ENCODE results near the gene NBEAL2. TPM values are rescaled to one million over a fixed set of nuclear protein-coding genes. Genes with fewer than 3 reads are reported as not detected.

NBEAL2 gene
- total RNA-seq, 4 donors from 2014 or later: 317 to 865 (median 347) TPM

GRCh38 chr3:46957092-46957820 lies 22.2 kb upstream of the NBEAL2 start:
- no peaks in the 10 kb centered on the region for H3K36me3 ChIP-seq
- peaks cover 79% of the 10 kb centered on the region for H3K4me1 ChIP-seq
- H3K9me3 ChIP-seq: no peaks in the 10 kb centered on the region
- no peak overlapping the region for H3K27ac ChIP-seq
- no peak for TF ChIP-seq POLR2AphosphoS5 (IDR thresholded peaks at IDR 0.05)
- TF ChIP-seq EP300 (IDR thresholded peaks at IDR 0.05): no peak
- TF ChIP-seq CTCF (IDR thresholded peaks at IDR 0.05): no peak
- no peak for TF ChIP-seq POLR2A (IDR thresholded peaks at IDR 0.05)
- DNase-seq (ENCODE audit: low spot score in 2 of 2): no peak
- WGBS: 81% methylated on average over 11 of the region's 11 CpGs
- no peaks in the 10 kb centered on the region for H3K27me3 ChIP-seq
- H3K4me3 ChIP-seq: no peak overlapping the region

GRCh38 chr3:46958467-46959160 lies 20.9 kb upstream of the NBEAL2 start:
- 71% methylated on average over 9 of the region's 9 CpGs for WGBS
- H3K36me3 ChIP-seq: no peaks in the 10 kb centered on the region
- peaks cover 74% of the 10 kb centered on the region for H3K4me1 ChIP-seq
- TF ChIP-seq POLR2AphosphoS5 (IDR thresholded peaks at IDR 0.05) (no peak), EP300 (IDR thresholded peaks at IDR 0.05) (no peak), CTCF (IDR thresholded peaks at IDR 0.05) (no peak), POLR2A (IDR thresholded peaks at IDR 0.05) (no peak)
- no peaks in the 10 kb centered on the region for H3K27me3 ChIP-seq
- no peak overlapping the region for H3K27ac ChIP-seq
- no peak overlapping the region for H3K4me3 ChIP-seq
- no peaks in the 10 kb centered on the region for H3K9me3 ChIP-seq
- DNase-seq (ENCODE audit: low spot score in 2 of 2): no peak

GRCh38 chr3:46959161-46959511 lies 20.3 kb upstream of the NBEAL2 start:
- no peak for DNase-seq (ENCODE audit: low spot score in 2 of 2)
- Histone ChIP-seq H3K9me3 (no peaks in the 10 kb centered on the region), H3K36me3 (no peaks in the 10 kb centered on the region), H3K27me3 (no peaks in the 10 kb centered on the region), H3K4me1 (peaks cover 70% of the 10 kb centered on the region), H3K4me3 (no peak overlapping the region), H3K27ac (peak overlapping the region; percentile 68)
- TF ChIP-seq POLR2AphosphoS5 (IDR thresholded peaks at IDR 0.05) (no peak), POLR2A (IDR thresholded peaks at IDR 0.05) (no peak), EP300 (IDR thresholded peaks at IDR 0.05) (no peak), CTCF (IDR thresholded peaks at IDR 0.05) (no peak)
- 71% methylated on average over 3 of the region's 6 CpGs for WGBS

- peaks cover 66% of the 10 kb centered on the region for H3K4me1 ChIP-seq
Observed at GRCh38 chr3:46960081-46960701, 19.3 kb upstream of the NBEAL2 start.

More at GRCh38 chr3:46960081-46960701, 19.3 kb upstream of the NBEAL2 start:
- DNase-seq (ENCODE audit: low spot score in 2 of 2): no peak
- WGBS: 41% methylated on average over 4 of the region's 4 CpGs
- H3K36me3 ChIP-seq: no peaks in the 10 kb centered on the region
- H3K27ac ChIP-seq: peak overlapping the region; percentile 68
- H3K9me3 ChIP-seq: no peaks in the 10 kb centered on the region
- no peaks in the 10 kb centered on the region for H3K27me3 ChIP-seq
- no peak for TF ChIP-seq POLR2AphosphoS5 (IDR thresholded peaks at IDR 0.05)
- no peak for TF ChIP-seq POLR2A (IDR thresholded peaks at IDR 0.05)
- TF ChIP-seq EP300 (IDR thresholded peaks at IDR 0.05): no peak
- TF ChIP-seq CTCF (IDR thresholded peaks at IDR 0.05): no peak
- no peak overlapping the region for H3K4me3 ChIP-seq
